Liver (tissue), 9 donors: Measurements from ENCODE around the gene PUSL1. TPM values are rescaled to one million over a fixed set of nuclear protein-coding genes. Genes with fewer than 3 reads are reported as not detected.

Experiments used
- DNase-seq: peaks from one replicate; pipeline ENCODE4 v3.0.0-alpha.2; 2017; ENCODE audit warnings: low spot score
- H3K27ac ChIP-seq, 2 donors: one replicate each; pipeline ENCODE4 v1.7.0; 2013; ENCODE audit warnings: inconsistent platforms in 2 of 2, low read length in 2 of 2, control low read depth in 1 of 2, low read depth in 1 of 2, mild to moderate bottlenecking in 1 of 2
- H3K27me3 ChIP-seq, 4 donors: one replicate each; pipeline versions ENCODE4 v1.6.1 to v1.7.0; 2013; ENCODE audit warnings: low read length in 3 of 4, inconsistent platforms in 1 of 4, mild to moderate bottlenecking in 1 of 4, moderate library complexity in 1 of 4; ENCODE audit not compliant: control insufficient read depth in 4 of 4, insufficient read depth in 4 of 4
- H3K36me3 ChIP-seq, 4 donors: one replicate each; pipeline versions ENCODE4 v1.6.1 to v1.7.0; 2013; ENCODE audit warnings: low read length in 3 of 4, mild to moderate bottlenecking in 3 of 4, low read depth in 1 of 4, moderate library complexity in 1 of 4; ENCODE audit not compliant: control insufficient read depth in 4 of 4, insufficient read depth in 3 of 4
- H3K4me1 ChIP-seq, 4 donors: one replicate each; pipeline versions ENCODE4 v1.6.1 to v1.7.0; 2013; ENCODE audit warnings: low read length in 3 of 4, mild to moderate bottlenecking in 3 of 4, moderate library complexity in 1 of 4; ENCODE audit not compliant: control insufficient read depth in 4 of 4, insufficient read depth in 4 of 4
- H3K4me3 ChIP-seq, 3 donors: one replicate each; pipeline versions ENCODE4 v1.6.1 to v1.7.0; 2013; ENCODE audit warnings: low read length in 3 of 3, control low read depth in 1 of 3, low read depth in 1 of 3, mild to moderate bottlenecking in 1 of 3
- H3K9ac ChIP-seq, 2 donors: one replicate each; pipeline ENCODE4 v1.7.0; 2013; ENCODE audit warnings: low read length in 2 of 2, mild to moderate bottlenecking in 2 of 2, moderate library complexity in 2 of 2, control low read depth in 1 of 2, low read depth in 1 of 2
- H3K9me3 ChIP-seq, 4 donors: one replicate each; pipeline versions ENCODE4 v1.6.1 to v1.7.0; 2013; ENCODE audit warnings: low read length in 3 of 4; ENCODE audit not compliant: control insufficient read depth in 4 of 4
- CTCF ChIP-seq: fragments of 150-350 bp; IDR thresholded peaks from 2 replicates; pipeline ENCODE4 v1.5.1; 2017; ENCODE audit warnings: improper control_type of control experiment, low read depth, low read length; ENCODE audit not compliant: missing input control
- EGR1 ChIP-seq, 2 donors: IDR thresholded peaks; 2 replicates each; pipeline ENCODE4 v1.6.1; 2016 to 2018; ENCODE audit warnings: antibody characterized with exemption in 2 of 2, low read depth in 2 of 2
- FOXA1 ChIP-seq: IDR thresholded peaks from 2 replicates; pipeline ENCODE4 v1.6.1; 2016; ENCODE audit warnings: antibody characterized with exemption
- HNF4A ChIP-seq, 2 donors: conservative IDR thresholded peaks; 2 replicates each; pipeline ENCODE4 v1.6.1; 2016; ENCODE audit warnings: antibody characterized with exemption in 2 of 2, mild to moderate bottlenecking in 2 of 2
- HNF4G ChIP-seq: IDR thresholded peaks from 2 replicates; pipeline ENCODE4 v1.6.1; 2016; ENCODE audit warnings: antibody characterized with exemption
- MAX ChIP-seq: IDR thresholded peaks from 2 replicates; pipeline ENCODE4 v1.6.1; 2016; ENCODE audit warnings: antibody characterized with exemption
- REST ChIP-seq: IDR thresholded peaks from 2 replicates; pipeline ENCODE4 v1.6.1; 2016; ENCODE audit warnings: antibody characterized with exemption, mild to moderate bottlenecking
- RXRA ChIP-seq, 2 donors: IDR thresholded peaks; 2 replicates each; pipeline ENCODE4 v1.6.1; 2017 to 2018; ENCODE audit warnings: antibody characterized with exemption in 2 of 2, mild to moderate bottlenecking in 1 of 2
- SP1 ChIP-seq: IDR thresholded peaks from 2 replicates; pipeline ENCODE4 v1.6.1; 2018; ENCODE audit warnings: antibody characterized with exemption, mild to moderate bottlenecking
- YY1 ChIP-seq: IDR thresholded peaks from 2 replicates; pipeline ENCODE4 v1.6.1; 2016; ENCODE audit warnings: antibody characterized with exemption, mild to moderate bottlenecking
- WGBS: extraction: QIAGEN DNeasy Blood & Tissue Kit; methylation state at CpG from one replicate; pipeline ENCODE4 v1.1.7; 2013; 5-methylcytosine and 5-hydroxymethylcytosine counted together
- polyA plus RNA-seq, 2 donors: library from polyadenylated mRNA; stranded (reverse) in 1 of 2; unstranded in 1 of 2; fragments of 200-250 nt in 1 of 2; fragments of >200 nt in 1 of 2; fragmentation: Nextera tagmentation in 1 of 2; extraction: Ambion mirVana in 1 of 2; gene quantifications; one replicate each; pipeline versions ENCODE4 v1.2.1 to v1.2.3, GENCODE V29; 2013 to 2015
- total RNA-seq, 2 donors: library from RNA; depleted of rRNA; stranded (reverse); fragments of >200 nt; gene quantifications; one replicate each; pipeline ENCODE4 v1.2.3, GENCODE V29; 2014
- TF ChIP-seq, protein P1 (sequence below): IDR thresholded peaks from 2 replicates; pipeline ENCODE4 v1.6.1; 2016; ENCODE audit warnings: antibody characterized with exemption
- donor health status: healthy.
- donor health status: healthy.
- donor health status: healthy.
- donor health status: healthy.
- donor health status: healthy.

PUSL1 gene
- total and polyA plus RNA-seq, 4 donors, result 9.3 to 14.9 (median 10.3) TPM

GRCh38 chr1:1337793-1338147 is 29.4 kb downstream of the PUSL1 start (continued):
- TF ChIP-seq CTCF (no peak), FOXA1 (no peak), HNF4A (conservative IDR thresholded peaks at IDR 0.05) (no peak), MAX (no peak)
- TF ChIP-seq, protein P1, sequence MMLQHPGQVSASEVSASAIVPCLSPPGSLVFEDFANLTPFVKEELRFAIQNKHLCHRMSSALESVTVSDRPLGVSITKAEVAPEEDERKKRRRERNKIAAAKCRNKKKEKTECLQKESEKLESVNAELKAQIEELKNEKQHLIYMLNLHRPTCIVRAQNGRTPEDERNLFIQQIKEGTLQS, result no peak

GRCh38 chr1:1338278-1338677 is 29.9 kb downstream of the PUSL1 start:
- Histone ChIP-seq H3K9me3 (no peaks in the 10 kb centered on the region), H3K27me3 (no peaks in the 10 kb centered on the region), H3K4me3 (no peak overlapping the region), H3K27ac (no peak overlapping the region), H3K36me3 (peaks cover 0 to 31% (median 15%) of the 10 kb centered on the region in 4 donors), H3K9ac (no peak overlapping the region), H3K4me1 (peaks cover 0 to 9% (median 5%) of the 10 kb centered on the region in 4 donors)
- no peak for TF ChIP-seq HNF4A (conservative IDR thresholded peaks at IDR 0.05)
- TF ChIP-seq, protein P1, result no peak
- TF ChIP-seq CTCF, result no peak
- TF ChIP-seq RXRA (IDR thresholded peaks at IDR 0.05), result no peak
- TF ChIP-seq SP1, result no peak
- TF ChIP-seq EGR1 (IDR thresholded peaks at IDR 0.05; ENCODE audit: low read depth in 2 of 2), result no peak
- WGBS, result 97% methylated on average over 36 of the region's 36 CpGs
- DNase-seq, result no peak

GRCh38 chr1:1340185-1340584 is 31.8 kb downstream of the PUSL1 start:
- no peak for TF ChIP-seq HNF4G
- TF ChIP-seq CTCF, result no peak
- TF ChIP-seq REST, result no peak
- no peak for TF ChIP-seq YY1
- TF ChIP-seq HNF4A (conservative IDR thresholded peaks at IDR 0.05), result no peak
- peaks cover 0 to 31% (median 15%) of the 10 kb centered on the region in 4 donors for H3K36me3 ChIP-seq
- no peak overlapping the region for H3K4me3 ChIP-seq
- peaks cover 12 to 23% (median 21%) of the 10 kb centered on the region in 4 donors for H3K4me1 ChIP-seq
- no peaks in the 10 kb centered on the region for H3K9me3 ChIP-seq
- no peaks in the 10 kb centered on the region for H3K27me3 ChIP-seq
- DNase-seq, result no peak
- no peak overlapping the region for H3K9ac ChIP-seq
- no peak overlapping the region for H3K27ac ChIP-seq
- WGBS, result 95% methylated on average over 23 of the region's 23 CpGs
